ENCODE measurements around the gene KIF13A. TPM values are rescaled to one million over a fixed set of nuclear protein-coding genes. Genes with fewer than 3 reads are reported as not detected.

KIF13A gene
- total and polyA plus RNA-seq, 10 of the 15 experiments (the other 5 are each of a cell fraction or from before 2014, with no cell fraction given): 0.02 to 0.26 (median 0.13) TPM; not detected in 2

DNA sequence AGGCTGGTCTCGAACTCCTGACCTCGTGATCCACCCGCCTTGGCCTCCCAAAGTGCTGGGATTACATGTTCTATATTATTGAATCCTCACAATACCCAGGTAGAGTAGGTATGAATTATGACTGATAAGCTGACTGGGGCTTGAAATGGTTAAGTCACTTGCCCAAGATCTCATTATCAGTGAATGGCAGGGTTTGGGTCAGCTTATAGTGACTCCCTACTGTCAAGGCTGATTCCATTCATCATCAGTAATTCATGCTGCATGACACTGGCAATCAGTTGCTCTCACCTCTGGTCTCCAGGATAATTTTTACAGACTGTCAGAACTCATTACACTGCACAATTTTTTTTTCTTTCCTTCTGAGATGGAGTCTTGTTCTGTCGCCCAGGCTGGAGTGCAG is 127.6 kb downstream of the KIF13A start:
- RAD21 ChIA-PET (ENCODE audit: unreplicated experiment): no interaction called here
- SMC1A ChIA-PET (ENCODE audit: uncharacterized antibody, unreplicated experiment): no interaction called here
- no peak for ATAC-seq
- no peak overlapping the region for H2AFZ ChIP-seq (ENCODE audit: control insufficient read depth, low read depth, low read length)
- no peak for DNase-seq (ENCODE audit: low read depth, low spot score)
- no peak overlapping the region for H3K9ac ChIP-seq (ENCODE audit: control insufficient read depth, insufficient read depth, low read length)
- no peaks in the 10 kb centered on the region for H4K20me1 ChIP-seq (ENCODE audit: control insufficient read depth, insufficient read depth)
- H3K36me3 ChIP-seq (ENCODE audit: control insufficient read depth in 2 of 2, insufficient read depth in 2 of 2, low read length in 1 of 2): no peaks in the 10 kb centered on the region
- H3K4me1 ChIP-seq (ENCODE audit: control insufficient read depth, insufficient read depth, low read length): no peaks in the 10 kb centered on the region
- no TSS peak for BruUV-seq (replicated peaks)
- POLR2A ChIA-PET: no interaction called here
- intact Hi-C loops (cut with micrococcal nuclease; ENCODE audit: unreplicated experiment): no loop called here
- no peak overlapping the region for H3K4me3 ChIP-seq
- in situ Hi-C loops (cut with MboI): no loop called here
- no peak overlapping the region for H3K27ac ChIP-seq (ENCODE audit: control insufficient read depth, insufficient read depth)
- TF ChIP-seq FOXM1 (IDR thresholded peaks at IDR 0.05; ENCODE audit: low read depth, low read length) (no peak), PAX5 (IDR thresholded peaks at IDR 0.05; ENCODE audit: borderline replicate concordance, low read depth, low read length) (no peak), CHD1 (IDR thresholded peaks at IDR 0.05; ENCODE audit: low read depth, low read length) (no peak), SIX5 (IDR thresholded peaks at IDR 0.05; ENCODE audit: low read depth, low read length, severe bottlenecking) (no peak), SREBF2 (IDR thresholded peaks at IDR 0.05; ENCODE audit: low read length) (no peak), RAD21 (IDR thresholded peaks at IDR 0.05; ENCODE audit: insufficient read depth, low read depth, low read length) (no peak), TBL1XR1 (IDR thresholded peaks at IDR 0.05; ENCODE audit: low read depth, low read length) (no peak), HDAC2 (IDR thresholded peaks at IDR 0.05) (no peak), EP300 (IDR thresholded peaks at IDR 0.05; ENCODE audit: borderline replicate concordance in 1 of 2, control insufficient read depth in 1 of 2, low read depth in 2 of 2, low read length in 2 of 2) (no peak)
- TF ChIP-seq, protein P1, sequence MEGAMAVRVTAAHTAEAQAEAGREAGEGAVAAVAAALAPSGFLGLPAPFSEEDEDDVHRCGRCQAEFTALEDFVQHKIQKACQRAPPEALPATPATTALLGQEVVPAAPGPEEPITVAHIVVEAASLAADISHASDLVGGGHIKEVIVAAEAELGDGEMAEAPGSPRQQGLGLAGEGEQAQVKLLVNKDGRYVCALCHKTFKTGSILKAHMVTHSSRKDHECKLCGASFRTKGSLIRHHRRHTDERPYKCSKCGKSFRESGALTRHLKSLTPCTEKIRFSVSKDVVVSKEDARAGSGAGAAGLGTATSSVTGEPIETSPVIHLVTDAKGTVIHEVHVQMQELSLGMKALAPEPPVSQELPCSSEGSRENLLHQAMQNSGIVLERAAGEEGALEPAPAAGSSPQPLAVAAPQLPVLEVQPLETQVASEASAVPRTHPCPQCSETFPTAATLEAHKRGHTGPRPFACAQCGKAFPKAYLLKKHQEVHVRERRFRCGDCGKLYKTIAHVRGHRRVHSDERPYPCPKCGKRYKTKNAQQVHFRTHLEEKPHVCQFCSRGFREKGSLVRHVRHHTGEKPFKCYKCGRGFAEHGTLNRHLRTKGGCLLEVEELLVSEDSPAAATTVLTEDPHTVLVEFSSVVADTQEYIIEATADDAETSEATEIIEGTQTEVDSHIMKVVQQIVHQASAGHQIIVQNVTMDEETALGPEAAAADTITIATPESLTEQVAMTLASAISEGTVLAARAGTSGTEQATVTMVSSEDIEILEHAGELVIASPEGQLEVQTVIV (IDR thresholded peaks at IDR 0.05; ENCODE audit: borderline replicate concordance, partially characterized antibody): no peak
- TF ChIP-seq, protein P2, sequence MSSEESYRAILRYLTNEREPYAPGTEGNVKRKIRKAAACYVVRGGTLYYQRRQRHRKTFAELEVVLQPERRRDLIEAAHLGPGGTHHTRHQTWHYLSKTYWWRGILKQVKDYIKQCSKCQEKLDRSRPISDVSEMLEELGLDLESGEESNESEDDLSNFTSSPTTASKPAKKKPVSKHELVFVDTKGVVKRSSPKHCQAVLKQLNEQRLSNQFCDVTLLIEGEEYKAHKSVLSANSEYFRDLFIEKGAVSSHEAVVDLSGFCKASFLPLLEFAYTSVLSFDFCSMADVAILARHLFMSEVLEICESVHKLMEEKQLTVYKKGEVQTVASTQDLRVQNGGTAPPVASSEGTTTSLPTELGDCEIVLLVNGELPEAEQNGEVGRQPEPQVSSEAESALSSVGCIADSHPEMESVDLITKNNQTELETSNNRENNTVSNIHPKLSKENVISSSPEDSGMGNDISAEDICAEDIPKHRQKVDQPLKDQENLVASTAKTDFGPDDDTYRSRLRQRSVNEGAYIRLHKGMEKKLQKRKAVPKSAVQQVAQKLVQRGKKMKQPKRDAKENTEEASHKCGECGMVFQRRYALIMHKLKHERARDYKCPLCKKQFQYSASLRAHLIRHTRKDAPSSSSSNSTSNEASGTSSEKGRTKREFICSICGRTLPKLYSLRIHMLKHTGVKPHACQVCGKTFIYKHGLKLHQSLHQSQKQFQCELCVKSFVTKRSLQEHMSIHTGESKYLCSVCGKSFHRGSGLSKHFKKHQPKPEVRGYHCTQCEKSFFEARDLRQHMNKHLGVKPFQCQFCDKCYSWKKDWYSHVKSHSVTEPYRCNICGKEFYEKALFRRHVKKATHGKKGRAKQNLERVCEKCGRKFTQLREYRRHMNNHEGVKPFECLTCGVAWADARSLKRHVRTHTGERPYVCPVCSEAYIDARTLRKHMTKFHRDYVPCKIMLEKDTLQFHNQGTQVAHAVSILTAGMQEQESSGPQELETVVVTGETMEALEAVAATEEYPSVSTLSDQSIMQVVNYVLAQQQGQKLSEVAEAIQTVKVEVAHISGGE (CRISPR knock-in tag; IDR thresholded peaks at IDR 0.05): no peak
- TF ChIP-seq, protein P3, sequence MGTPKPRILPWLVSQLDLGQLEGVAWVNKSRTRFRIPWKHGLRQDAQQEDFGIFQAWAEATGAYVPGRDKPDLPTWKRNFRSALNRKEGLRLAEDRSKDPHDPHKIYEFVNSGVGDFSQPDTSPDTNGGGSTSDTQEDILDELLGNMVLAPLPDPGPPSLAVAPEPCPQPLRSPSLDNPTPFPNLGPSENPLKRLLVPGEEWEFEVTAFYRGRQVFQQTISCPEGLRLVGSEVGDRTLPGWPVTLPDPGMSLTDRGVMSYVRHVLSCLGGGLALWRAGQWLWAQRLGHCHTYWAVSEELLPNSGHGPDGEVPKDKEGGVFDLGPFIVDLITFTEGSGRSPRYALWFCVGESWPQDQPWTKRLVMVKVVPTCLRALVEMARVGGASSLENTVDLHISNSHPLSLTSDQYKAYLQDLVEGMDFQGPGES (IDR thresholded peaks at IDR 0.05): no peak
- no peaks in the 10 kb centered on the region for H3K9me3 ChIP-seq (replicated peaks; ENCODE audit: control insufficient read depth, insufficient read depth, low read length)
- CTCF ChIA-PET: no interaction called here
- H3K4me2 ChIP-seq (ENCODE audit: control insufficient read depth, insufficient read depth): no peak overlapping the region
- FAIRE-seq: no peak
- no peaks in the 10 kb centered on the region for H3K79me2 ChIP-seq (ENCODE audit: control insufficient read depth, insufficient read depth, low read length)
- WGBS (ENCODE audit: insufficient coverage, insufficient replicate concordance, low lambda C conversion rate, missing lambda C conversion rate): 56% methylated on average over 4 of the region's 4 CpGs
- no peaks in the 10 kb centered on the region; a peak in 1 of 4 replicates for H3K27me3 ChIP-seq (replicated peaks in 1 of 2; ENCODE audit: control insufficient read depth in 2 of 2, insufficient read depth in 2 of 2, low read length in 1 of 2)

All from GM12878 (cell line).